Uterus (tissue), 4 donors: ENCODE data around the gene WDR35. TPM values are rescaled to one million over a fixed set of nuclear protein-coding genes. Genes with fewer than 3 reads are reported as not detected.
"Not testable (repeated sequence)": the region's sequence is repeated elsewhere in the genome, so short reads cannot be mapped to it uniquely, and the experiment has no call there.

Source experiments
- DNase-seq, 2 donors: peaks; one replicate each; pipeline ENCODE4 v3.0.0-alpha.2; 2019 to 2020
- H3K27ac ChIP-seq, 2 donors: fragments of 200-600 bp; sonication (generic); 1 replicate in 1 of 2; 2 replicates in 1 of 2; pipeline ENCODE4 v1.5.1; 2016 to 2018
- H3K27me3 ChIP-seq, 2 donors: fragments of 200-600 bp; sonication (generic); one replicate each; pipeline ENCODE4 v1.5.1; 2018 to 2019; ENCODE audit warnings: control low read depth in 1 of 2
- H3K36me3 ChIP-seq, 2 donors: fragments of 200-600 bp; sonication (generic); one replicate each; pipeline ENCODE4 v1.5.1; 2019; ENCODE audit warnings: control low read depth in 1 of 2
- H3K4me1 ChIP-seq, 2 donors: fragments of 200-600 bp; sonication (generic); one replicate each; pipeline ENCODE4 v1.5.1; 2018 to 2019; ENCODE audit warnings: control low read depth in 1 of 2
- H3K4me3 ChIP-seq, 2 donors: fragments of 200-600 bp; sonication (generic); 1 replicate in 1 of 2; 2 replicates in 1 of 2; pipeline ENCODE4 v1.5.1; 2018 to 2019; ENCODE audit warnings: mild to moderate bottlenecking in 1 of 2
- H3K9me3 ChIP-seq, 2 donors: fragments of 200-600 bp; sonication (generic); one replicate each; pipeline ENCODE4 v1.5.1; 2019; ENCODE audit warnings: control low read depth in 1 of 2
- CTCF ChIP-seq, 4 experiments: fragments of 200-600 bp in 2 of 4; fragments of 450-650 bp in 2 of 4; sonication (generic) in 2 of 4; IDR thresholded peaks; one replicate each; pipeline ENCODE4 v1.5.1; 2016 to 2019; ENCODE audit warnings: antibody characterized with exemption in 4 of 4, mild to moderate bottlenecking in 2 of 4, moderate library complexity in 1 of 4
- POLR2A ChIP-seq, 2 donors: fragments of 450-650 bp; IDR thresholded peaks; one replicate each; pipeline ENCODE4 v1.6.1; 2016; ENCODE audit warnings: antibody characterized with exemption in 2 of 2, mild to moderate bottlenecking in 1 of 2, moderate library complexity in 1 of 2
- intact Hi-C: fragments of 100-400 bp; cut with DNase I; formaldehyde crosslinking; loops from one replicate; pipeline ENCODE4 v1.15.1; 2023; ENCODE audit warnings: low total_unique reads
- total RNA-seq, 4 donors: library from RNA; depleted of rRNA in 3 of 4; stranded (reverse); fragments of >200 nt in 3 of 4; gene quantifications; one replicate each; pipeline versions ENCODE4 v1.1.0 to v1.2.4, GENCODE V29; 2014 to 2023
- donor health status: DM: yes; HTN: yes; CAD: no.

The WDR35 gene
- total RNA-seq, 4 donors from 2014 or later, result 7.1 to 45.0 (median 20.7) TPM

DNA sequence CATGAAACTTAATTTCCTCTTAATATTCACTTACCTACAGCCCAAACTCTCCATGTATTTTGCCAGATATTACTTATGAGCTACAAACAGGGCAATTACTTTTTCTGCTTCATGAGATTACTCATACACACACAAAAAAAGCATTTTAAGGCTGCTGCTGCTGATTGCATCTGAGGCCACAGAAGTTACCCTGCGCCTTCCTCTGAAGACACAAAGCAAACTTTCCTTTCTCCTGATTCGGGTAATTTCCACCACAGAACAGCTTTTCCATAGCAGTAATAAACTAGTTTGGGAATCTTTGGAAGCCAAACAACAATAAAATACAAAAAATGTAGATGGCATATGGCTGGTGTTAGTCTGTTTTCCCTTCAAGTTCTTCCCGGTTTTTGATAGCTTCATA is 94.4 kb downstream of the WDR35 start:
- no peaks in the 10 kb centered on the region for H3K36me3 ChIP-seq
- H3K4me1 ChIP-seq, result peaks cover 0 to 5% of the 10 kb centered on the region in 2 donors
- no peaks in the 10 kb centered on the region for H3K9me3 ChIP-seq
- no peaks in the 10 kb centered on the region for H3K27me3 ChIP-seq
- intact Hi-C loops, result no loop called here
- no peak overlapping the region for H3K27ac ChIP-seq
- DNase-seq, result no peak
- no peak for TF ChIP-seq POLR2A (IDR thresholded peaks at IDR 0.05)
- no peak for TF ChIP-seq CTCF (IDR thresholded peaks at IDR 0.05)
- no peak overlapping the region for H3K4me3 ChIP-seq

DNA sequence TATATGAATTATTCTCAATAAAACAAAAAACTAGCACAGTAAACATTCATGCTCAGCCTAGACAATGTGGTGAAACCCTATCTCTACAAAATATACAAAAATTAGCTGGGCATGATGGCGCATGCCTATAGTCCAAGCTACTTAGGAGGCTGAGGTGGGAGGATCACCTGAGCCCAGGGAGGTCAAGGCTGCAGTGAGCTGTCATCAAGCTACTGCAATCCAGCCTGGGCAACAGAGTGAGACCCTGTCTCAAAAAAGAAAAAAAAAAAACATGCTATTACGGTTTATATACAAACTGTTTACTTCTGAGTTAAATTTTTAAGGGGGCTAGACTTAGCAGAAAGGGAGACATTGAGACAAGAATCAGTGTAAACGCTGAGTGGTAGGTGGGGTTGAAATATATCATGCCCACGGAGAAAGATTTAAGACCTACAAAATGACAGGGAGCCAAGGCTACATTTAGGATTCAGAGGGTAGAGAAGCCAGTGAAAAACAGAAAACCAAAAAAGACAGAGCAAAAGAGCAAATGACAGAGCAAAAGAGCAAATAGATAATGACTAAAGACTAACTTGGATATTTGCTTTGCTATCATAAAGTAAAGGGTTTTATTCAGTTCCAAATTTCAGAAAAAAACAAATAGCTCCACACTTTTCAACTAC is 95.6 kb downstream of the WDR35 start:
- no peak for TF ChIP-seq POLR2A (IDR thresholded peaks at IDR 0.05)
- no peak for TF ChIP-seq CTCF (IDR thresholded peaks at IDR 0.05)
- intact Hi-C loops, result no loop called here

GRCh38 chr2:19893520-19894133 is 96.3 kb downstream of the WDR35 start:
- TF ChIP-seq POLR2A (IDR thresholded peaks at IDR 0.05) (no peak), CTCF (IDR thresholded peaks at IDR 0.05) (no peak)
- no peaks in the 10 kb centered on the region for H3K27me3 ChIP-seq
- no peaks in the 10 kb centered on the region for H3K9me3 ChIP-seq
- DNase-seq, result no peak
- H3K4me1 ChIP-seq, result peaks cover 0 to 4% of the 10 kb centered on the region in 2 donors
- H3K27ac ChIP-seq, result no peak overlapping the region
- H3K36me3 ChIP-seq, result no peaks in the 10 kb centered on the region
- intact Hi-C loops, result no loop called here
- H3K4me3 ChIP-seq, result no peak overlapping the region

More for the DNA sequence above, 95.6 kb downstream of the WDR35 start:
- Histone ChIP-seq H3K27me3 (no peaks in the 10 kb centered on the region), H3K27ac (no peak overlapping the region), H3K36me3 (no peaks in the 10 kb centered on the region), H3K9me3 (no peaks in the 10 kb centered on the region), H3K4me1 (peaks cover 0 to 5% of the 10 kb centered on the region in 2 donors), H3K4me3 (no peak overlapping the region)
- no peak for DNase-seq

DNA sequence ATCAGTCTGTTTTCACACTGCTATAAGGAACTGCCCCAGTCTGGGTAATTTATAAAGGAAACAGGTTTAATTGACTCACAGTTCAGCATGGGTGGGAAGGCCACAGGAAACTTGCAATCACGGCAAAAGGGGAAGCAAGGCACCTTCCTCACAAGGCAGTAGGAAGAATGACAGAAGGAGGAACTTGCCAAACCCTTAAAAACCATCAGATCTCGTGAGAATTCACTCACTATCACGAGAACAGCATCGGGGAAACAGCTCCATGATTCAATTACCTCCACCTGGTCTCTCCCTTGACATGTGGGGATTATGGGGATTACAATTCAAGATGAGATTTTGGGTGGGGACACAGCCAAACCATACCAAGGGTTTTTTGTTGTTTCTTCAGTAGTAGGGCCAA is 97.9 kb downstream of the WDR35 start:
- H3K27me3 ChIP-seq, intact Hi-C loops, H3K4me3 ChIP-seq, DNase-seq, H3K9me3 ChIP-seq, H3K4me1 ChIP-seq, H3K27ac ChIP-seq, H3K36me3 ChIP-seq: not testable (repeated sequence)

DNA sequence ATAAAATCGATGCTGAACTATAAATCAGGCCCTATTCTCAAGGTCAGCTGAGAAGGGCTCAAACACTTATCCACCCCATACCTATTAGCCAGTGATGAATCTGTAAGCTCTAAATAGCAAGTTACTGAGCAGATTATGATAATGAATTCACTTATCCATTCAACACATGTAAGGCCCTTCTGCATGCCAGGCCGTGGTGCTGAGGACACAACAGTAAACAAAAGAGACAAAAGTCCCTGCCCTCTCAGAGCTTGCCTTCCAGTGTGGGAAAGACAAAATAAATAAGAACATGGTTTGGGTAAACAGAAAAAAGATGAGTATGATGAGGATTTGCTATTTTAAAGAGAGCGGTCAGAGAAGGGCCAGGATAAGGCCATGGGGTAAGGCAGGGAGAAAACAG is 99.8 kb downstream of the WDR35 start:
- TF ChIP-seq CTCF (IDR thresholded peaks at IDR 0.05) (no peak), POLR2A (IDR thresholded peaks at IDR 0.05) (no peak)
- no peaks in the 10 kb centered on the region for H3K27me3 ChIP-seq
- DNase-seq, result no peak
- no peaks in the 10 kb centered on the region for H3K36me3 ChIP-seq
- intact Hi-C loops, result no loop called here
- no peak overlapping the region for H3K27ac ChIP-seq
- H3K4me3 ChIP-seq, result no peak overlapping the region
- H3K9me3 ChIP-seq, result no peaks in the 10 kb centered on the region
- H3K4me1 ChIP-seq, result no peaks in the 10 kb centered on the region
